Dermis microvascular lymphatic vessel endothelial cell (primary cell): Measurements from ENCODE around the gene OTUB2. TPM values are rescaled to one million over a fixed set of nuclear protein-coding genes. Genes with fewer than 3 reads are reported as not detected.

Experiments
- DNase-seq, 2 donors: peaks; one replicate each; pipeline versions ENCODE4 v3.0.0 to v3.0.0-alpha.2; 2010; ENCODE audit warnings: low read depth in 2 of 2
- total RNA-seq: library from RNA; depleted of rRNA; stranded (reverse); fragments of >200 nt; gene quantifications from 2 replicates; pipeline ENCODE4 v1.2.1, GENCODE V29; 2014

Gene OTUB2
- total RNA-seq: 0.64 and 0.89 TPM in 2 replicates

- peak; percentile 96 to 98 for DNase-seq
These were observed at the start of gene OTUB2 for GRCh38 chr14:94026173-94026888. OTUB2 (plus strand) TSS chr14:94026340; CDS start chr14:94026538, 198 bp downstream.

DNA sequence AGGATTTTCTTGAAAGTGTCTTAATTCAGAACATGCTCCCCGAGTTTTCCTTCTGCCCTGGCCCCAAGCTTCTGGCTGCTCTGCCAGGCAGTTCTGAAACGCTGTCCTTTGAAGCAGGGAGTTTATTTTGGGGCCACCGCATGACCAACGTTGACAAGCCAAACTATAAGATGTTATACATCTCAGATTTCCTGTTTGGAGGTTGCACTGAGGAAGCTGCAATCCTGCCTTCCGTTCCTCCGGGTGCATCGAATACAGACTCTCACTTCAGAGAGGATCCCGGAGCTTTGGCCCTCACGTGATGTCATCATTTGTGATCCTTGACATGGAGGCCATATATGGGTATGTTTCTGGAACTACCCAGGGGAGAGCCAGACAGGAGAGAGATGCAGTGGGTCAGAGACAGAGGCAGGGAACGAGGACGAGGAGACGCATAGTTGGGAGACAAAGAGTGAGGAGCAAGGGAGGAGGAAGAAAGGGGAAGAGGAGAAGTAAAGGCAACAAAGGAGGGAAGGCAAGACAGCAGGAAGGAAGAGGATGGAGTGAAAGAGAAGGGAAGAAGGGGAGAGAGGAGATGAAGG lies 49.6 kb upstream of the OTUB2 start, which contains the start of gene ASB2:
Gene ASB2 (minus strand): TSS at position 94 of the 581 bp plus-strand sequence. CDS start 12,031 bp downstream, outside the sequence.
- no peak for DNase-seq

DNA sequence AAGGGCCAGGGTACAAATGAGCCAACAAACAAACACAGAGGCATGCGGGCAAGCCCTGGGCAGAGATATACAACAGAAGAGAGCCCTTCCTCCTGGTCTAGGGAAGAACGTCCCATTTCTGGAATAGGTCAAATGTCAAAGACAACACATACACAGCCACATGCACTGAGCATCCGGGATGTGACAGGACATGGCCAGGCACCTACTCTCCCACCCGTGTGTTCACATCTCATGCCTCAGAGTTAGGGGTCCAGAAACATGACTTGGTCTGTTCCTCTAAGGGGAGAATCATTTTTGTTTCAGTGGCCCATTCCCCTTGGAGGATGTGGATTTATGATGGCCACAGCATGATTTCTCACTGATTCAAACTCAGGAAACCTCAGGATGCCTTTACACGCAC lies 49.0 kb upstream of the OTUB2 start:
- DNase-seq: no peak

GRCh38 chr14:93977790-93978581 lies 48.2 kb upstream of the OTUB2 start:
- no peak for DNase-seq

DNA sequence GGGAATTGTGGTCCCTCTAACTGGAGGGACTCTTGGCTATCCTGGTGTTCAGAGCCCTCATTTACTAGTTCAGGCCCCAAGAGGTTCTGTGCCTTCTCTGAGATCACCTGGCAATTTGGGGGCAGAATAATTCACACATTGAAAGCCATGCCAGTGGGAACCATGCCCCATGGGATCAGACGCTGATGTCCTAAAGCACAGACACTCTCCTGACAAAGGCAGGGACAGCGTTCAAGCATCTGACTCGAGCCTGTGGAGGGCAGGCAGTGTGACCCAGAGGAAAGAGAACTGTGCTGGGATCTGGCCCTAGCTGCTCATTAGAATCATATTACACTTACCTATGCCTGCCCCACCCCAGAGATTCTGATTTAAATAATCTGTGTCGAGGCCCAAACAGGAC lies 47.4 kb upstream of the OTUB2 start:
- DNase-seq: no peak

DNA sequence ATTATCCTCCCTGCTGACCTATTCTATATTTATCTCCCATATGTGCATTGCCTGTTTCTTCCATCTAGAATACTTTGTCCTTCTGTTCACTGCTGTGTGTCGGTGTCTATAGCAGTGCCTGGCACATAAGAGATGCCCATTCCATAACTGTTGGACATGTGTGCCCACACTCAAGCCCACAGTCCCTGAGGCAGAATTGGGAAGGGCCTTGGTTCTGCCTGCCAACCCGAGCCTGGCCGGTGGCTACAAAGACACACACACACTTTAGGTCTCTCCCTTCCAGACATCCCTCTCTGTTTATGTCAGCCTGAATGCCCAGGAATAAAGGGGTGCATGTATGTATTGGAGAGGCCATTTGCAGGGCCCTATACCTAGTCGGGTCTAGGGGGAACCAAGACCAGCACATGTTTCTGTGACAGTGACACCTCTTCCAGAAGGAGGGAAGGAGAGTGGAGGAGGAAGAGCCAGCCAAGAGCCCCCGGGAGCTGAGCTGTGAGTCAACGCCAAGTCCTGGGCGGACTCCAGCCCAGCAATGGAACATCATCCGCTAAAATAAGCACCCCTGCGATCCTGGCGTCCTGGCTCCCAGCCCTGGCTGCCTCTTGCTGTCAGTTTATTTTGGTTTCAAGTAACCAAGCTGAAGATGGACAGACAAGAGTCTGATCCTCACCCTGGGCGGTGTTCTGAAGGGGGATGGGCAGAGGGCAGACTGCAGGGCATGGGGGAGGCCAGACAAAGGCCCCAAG lies 45.5 kb upstream of the OTUB2 start:
- DNase-seq: no peak

DNA sequence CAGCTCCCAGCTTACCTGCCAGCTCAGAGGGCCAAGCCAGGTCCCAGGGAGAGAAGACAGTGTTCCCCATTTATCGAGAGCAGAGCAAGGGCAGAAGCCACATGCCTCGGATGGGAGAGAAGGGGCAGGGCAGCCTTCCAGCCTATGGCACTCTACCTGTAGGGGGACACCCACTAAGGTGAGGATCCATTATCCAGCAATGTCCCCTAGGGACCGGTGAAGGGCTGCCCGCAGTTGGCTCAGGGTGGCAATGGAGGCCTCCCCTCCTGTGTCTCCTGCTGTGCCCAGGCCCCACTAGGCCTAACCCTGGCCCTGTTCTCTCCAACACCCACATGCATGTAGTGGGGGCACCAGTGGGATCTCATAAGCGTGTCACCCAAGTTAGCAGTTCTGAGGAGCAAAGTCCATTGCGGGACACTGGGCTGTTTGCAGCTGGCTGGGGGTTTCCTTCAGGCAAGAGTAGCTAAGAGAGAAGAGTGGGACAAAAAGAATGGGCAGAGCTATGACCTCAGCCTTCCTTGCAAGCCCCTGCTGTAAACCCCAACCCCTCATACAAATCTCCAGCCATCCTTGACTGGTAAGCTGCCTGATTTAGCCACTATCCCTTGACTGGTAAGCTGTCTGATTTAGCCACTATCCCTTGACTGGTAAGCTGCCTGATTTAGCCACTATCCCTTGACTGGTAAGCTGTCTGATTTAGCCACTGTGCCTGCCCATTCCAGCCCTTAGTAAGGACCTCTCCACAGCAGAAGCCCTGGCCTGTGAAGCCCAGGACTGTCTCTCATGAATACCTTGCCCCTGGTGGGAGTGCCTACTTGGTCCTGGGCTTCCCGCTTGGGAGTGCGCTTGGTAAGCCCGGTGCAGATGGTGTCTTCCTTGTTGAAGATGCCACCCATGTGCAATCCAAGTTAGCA lies 44.6 kb upstream of the OTUB2 start:
- DNase-seq: no peak

- no peak for DNase-seq
These were observed 43.7 kb upstream of the OTUB2 start for GRCh38 chr14:93982230-93983007.

DNA sequence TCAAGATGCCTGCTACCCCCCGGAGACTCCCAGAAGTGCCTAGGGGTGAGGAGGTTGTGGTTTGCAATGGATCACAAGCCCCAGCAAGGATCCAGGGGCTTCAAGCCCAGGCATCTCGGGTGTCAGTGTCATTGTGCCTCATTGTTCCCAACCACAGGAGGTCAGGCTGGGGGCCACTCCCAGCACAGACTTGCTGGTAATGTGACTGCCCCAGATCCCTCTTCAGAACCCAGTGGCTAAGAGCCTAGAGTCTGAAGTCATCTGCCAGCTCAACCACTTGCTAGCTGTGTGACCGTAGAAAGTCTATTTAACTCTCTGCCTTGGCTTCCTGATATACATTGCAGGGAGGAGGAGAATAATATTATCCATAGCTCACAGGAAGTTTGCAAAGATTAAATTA lies 42.1 kb upstream of the OTUB2 start:
- no peak for DNase-seq

- peak in 1 of 2 donors; percentile 18 for DNase-seq
These were observed 41.1 kb upstream of the OTUB2 start for GRCh38 chr14:93984987-93985410.

DNA sequence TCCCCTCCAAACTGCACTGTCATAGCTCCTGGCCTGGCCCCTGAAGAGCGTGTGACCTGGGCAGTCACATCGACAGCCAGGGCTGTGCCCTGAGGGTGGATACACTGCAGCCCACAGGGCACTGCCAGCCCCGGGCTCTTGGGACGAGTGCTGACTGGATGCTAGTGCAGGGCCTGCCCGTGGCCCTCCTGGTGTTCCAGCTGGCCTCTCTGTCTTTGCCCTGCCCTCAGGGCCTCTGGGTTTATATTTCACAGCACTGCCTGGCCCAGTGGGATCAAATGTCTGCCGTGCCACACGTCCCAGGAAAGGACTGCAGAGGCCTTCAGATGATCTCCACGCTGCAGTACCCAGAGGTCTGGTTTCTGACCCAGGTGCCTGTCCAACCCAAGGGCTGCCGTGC lies 39.2 kb upstream of the OTUB2 start:
- DNase-seq: no peak

DNA sequence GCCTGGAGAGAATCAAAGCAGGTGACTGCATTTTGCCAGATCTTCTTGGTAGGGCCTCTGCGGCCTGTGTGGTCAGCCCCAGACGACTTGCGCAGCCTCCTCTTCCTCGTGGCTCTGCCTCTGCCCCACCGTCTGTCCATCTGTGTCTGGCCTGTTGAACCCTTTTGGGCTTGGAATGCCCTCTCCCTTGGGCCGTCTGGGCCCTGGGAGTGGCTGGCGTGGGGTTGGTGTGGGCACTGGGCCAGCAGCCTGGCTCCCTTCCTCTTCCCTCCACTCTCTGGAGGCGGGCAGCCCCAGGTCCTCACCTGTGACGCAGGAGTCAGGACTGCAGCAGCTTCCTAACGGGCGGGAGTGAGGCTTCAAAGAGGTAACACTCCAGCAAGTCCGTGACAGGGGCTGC lies 38.8 kb upstream of the OTUB2 start:
- DNase-seq: no peak

GRCh38 chr14:93987815-93988476 lies 38.2 kb upstream of the OTUB2 start:
- DNase-seq: no peak

GRCh38 chr14:93989939-93990338 lies 36.2 kb upstream of the OTUB2 start:
- no peak for DNase-seq

GRCh38 chr14:93991212-93991611 lies 34.9 kb upstream of the OTUB2 start:
- no peak for DNase-seq

GRCh38 chr14:93991649-93992048 lies 34.5 kb upstream of the OTUB2 start:
- no peak for DNase-seq

DNA sequence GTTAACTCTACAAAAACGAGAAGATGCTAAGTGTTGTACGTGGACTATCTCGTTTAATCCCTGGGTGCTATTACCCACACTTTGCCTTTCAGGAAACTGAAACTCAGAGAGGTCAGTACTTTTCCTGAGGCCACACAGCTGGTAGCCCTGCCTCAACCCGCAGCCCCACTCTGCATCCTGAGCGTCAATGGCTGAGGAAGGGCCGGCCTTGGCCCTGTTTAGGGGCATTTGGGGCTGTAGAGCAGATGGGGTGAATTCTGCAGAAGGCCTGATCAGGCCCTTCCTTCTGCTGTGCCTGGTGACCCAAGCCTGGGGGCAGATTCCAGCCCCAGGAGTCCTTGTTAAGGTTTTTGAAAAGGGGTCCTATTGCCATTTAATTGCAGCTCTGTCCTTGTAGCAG lies 32.8 kb upstream of the OTUB2 start:
- DNase-seq: no peak

DNA sequence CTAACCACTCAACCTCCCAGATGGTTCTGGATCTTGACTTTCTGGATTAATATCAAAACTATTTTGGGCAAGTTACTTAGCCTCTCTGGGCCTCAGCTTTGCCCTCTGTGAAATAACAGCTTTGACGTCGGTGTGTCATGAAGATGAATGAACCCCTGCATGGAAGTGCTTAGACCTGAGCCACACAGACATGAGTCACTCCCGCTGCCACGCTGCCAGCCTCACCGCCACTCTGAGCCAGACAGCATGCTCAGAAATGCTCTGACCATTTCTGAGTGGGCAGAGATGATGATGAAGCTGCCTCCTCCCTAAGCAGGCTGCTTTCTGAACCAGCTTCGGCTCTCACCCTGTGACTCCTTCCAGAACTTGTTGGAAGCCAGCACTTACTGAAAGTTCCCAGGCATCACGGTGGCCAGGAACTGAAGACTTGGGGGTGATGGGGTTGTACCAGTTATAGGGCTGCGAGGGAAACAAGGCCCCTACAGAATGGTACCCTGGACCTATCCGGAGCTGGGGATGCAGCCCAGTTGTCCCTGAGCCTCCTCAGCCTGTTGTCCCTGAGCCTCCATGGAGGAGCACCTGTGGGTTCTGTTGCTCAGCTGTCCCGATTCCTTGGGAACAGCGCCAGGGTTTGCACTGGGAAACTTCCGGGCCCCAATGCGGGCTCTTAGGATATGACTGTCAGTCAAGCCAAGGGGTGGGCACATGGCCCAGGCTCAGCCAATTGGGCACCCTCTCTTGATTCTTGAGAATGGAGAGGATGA lies 31.0 kb upstream of the OTUB2 start:
- DNase-seq: no peak
